ENCODE data around the gene TRIM16.
"Not testable (repeated sequence)": the region's sequence is repeated elsewhere in the genome, so short reads cannot be mapped to it uniquely, and the experiment has no call there.

TRIM16 gene

GRCh38 chr17:15657868-15658267 is 26.2 kb downstream of the TRIM16 start:
- no peak overlapping the region for H3K27ac ChIP-seq
- TF ChIP-seq CTCF (conservative IDR thresholded peaks at IDR 0.05), result no peak

- no peak for TF ChIP-seq CTCF (conservative IDR thresholded peaks at IDR 0.05)
- no peak overlapping the region for H3K27ac ChIP-seq
These were observed 29.1 kb downstream of the TRIM16 start for GRCh38 chr17:15654886-15655561.

GRCh38 chr17:15654401-15654800 is 29.7 kb downstream of the TRIM16 start:
- not testable (repeated sequence) for H3K27ac ChIP-seq

- no peak overlapping the region for H3K27ac ChIP-seq
- TF ChIP-seq CTCF (conservative IDR thresholded peaks at IDR 0.05), result no peak
These were observed 31.2 kb downstream of the TRIM16 start for GRCh38 chr17:15652960-15653359.

- no peak for TF ChIP-seq CTCF (conservative IDR thresholded peaks at IDR 0.05)
These were observed 32.5 kb downstream of the TRIM16 start for GRCh38 chr17:15651583-15652110.

GRCh38 chr17:15650741-15651582 is 33.1 kb downstream of the TRIM16 start:
- TF ChIP-seq CTCF (conservative IDR thresholded peaks at IDR 0.05), result peak; percentile 18; the same call in 1 of the 2 replicates
- peak overlapping the region; percentile 81 for H3K27ac ChIP-seq

More at GRCh38 chr17:15651583-15652110, 32.5 kb downstream of the TRIM16 start:
- peak overlapping the region; percentile 81 for H3K27ac ChIP-seq

GRCh38 chr17:15649861-15650421 is 34.2 kb downstream of the TRIM16 start:
- H3K27ac ChIP-seq, result peak overlapping the region; percentile 81
- TF ChIP-seq CTCF (conservative IDR thresholded peaks at IDR 0.05), result no peak

Measured in VCaP (cell line).